HL-60 (cell line): ENCODE measurements around the gene AHCY.

Source experiments
- CTCF ChIP-seq: IDR thresholded peaks from one replicate; pipeline ENCODE4 v1.5.1; 2011; ENCODE audit warnings: low read length, control low read depth, inconsistent platforms; ENCODE audit not compliant: insufficient read depth
- POLR2AphosphoS5 ChIP-seq: IDR thresholded peaks from 2 replicates; pipeline ENCODE4 v1.6.1; 2012; ENCODE audit warnings: low read depth
- REST ChIP-seq: IDR thresholded peaks from 2 replicates; pipeline ENCODE4 v1.6.1; 2012; ENCODE audit warnings: low read depth; ENCODE audit not compliant: insufficient replicate concordance
- SPI1 ChIP-seq: IDR thresholded peaks from 2 replicates; pipeline ENCODE4 v1.6.1; 2012; ENCODE audit warnings: low read depth, mild to moderate bottlenecking, borderline replicate concordance

DNA sequence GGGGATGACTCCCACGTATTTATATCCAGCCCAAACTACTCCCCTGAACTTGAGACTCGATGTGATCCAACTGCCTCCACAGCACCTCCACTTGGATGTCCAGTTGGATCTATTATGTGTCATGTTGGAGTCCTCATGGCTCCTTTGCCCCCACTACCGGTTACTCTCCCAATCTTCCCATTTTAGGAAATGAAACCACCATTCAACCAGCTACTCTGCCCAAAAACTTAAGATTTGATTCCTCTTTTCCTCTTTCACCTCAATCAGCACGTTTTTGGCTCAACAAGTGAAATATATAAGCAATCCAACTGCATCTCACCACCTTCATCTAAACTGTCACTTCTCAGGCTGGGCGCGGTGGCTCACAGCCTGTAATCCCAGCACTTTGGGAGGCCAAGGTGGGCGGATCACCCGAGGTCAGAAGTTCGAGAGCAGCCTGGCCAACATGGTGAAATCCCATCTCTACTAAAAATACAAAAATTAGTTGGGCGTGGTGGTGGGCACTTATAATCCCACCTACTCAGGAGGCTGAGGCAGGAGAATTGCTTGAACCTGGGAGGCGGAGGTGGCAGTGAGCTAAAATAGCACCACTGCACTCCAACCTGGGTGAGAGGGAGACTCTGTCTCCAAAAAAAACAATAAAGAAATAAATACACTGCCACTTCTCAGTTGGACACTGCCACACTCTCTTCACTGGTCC is 3.4 kb downstream of the AHCY start:
- TF ChIP-seq CTCF = no peak
- no peak for TF ChIP-seq POLR2AphosphoS5
- TF ChIP-seq REST = no peak
- TF ChIP-seq SPI1 = no peak
